HG03060 (cell line): Measurements from ENCODE around the gene SLC45A1.
"Not testable (repeated sequence)": the region's sequence is repeated elsewhere in the genome, so short reads cannot be mapped to it uniquely, and the experiment has no call there.

ENCODE experiments used
- ATAC-seq: cut with Tn5 transposase; IDR thresholded peaks from one replicate; pipeline ENCODE4 v1.9.1; 2021; ENCODE audit warnings: low read depth, moderate number of reproducible peaks; ENCODE audit not compliant: unreplicated experiment

SLC45A1 gene

DNA sequence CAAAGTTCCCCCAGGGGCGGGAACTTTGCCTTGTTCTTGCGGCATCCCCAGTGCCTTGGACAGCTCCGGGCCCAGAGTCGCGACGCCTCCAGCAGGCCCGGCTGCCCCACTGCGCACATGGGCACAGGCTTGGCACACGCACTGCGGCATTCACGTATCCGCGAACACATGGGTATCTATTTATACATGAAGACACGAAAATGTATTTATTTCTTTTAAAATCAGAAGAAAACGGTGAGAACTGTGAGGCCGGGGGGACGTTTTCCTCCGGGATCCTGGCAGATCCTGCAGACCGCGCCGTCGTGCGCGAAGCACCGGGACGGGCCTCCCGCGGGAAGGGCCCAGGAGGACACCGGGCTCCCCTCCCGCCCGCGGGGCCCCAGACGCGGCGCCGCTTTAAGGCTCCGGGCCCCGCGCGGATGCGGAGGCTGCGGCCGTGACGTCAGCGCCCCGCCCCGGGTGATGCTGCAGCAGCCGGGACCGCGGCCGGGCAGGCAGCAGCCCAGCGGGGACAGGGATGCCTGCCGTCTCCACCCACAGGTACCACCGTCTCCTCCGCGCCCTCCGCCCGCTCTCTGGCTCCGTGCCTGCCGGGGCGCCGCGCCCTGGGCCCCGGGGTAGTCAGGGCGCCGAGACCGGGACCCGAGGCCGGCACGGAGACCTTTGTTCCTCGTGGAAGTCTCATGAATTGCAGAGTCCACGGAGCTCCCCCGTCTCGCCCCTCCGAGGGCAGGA, at the start of gene SLC45A1:
SLC45A1 (plus strand) TSS at position 468 of the 735 bp plus-strand sequence. CDS start 6,216 bp downstream, outside the sequence.
- ATAC-seq = no peak

DNA sequence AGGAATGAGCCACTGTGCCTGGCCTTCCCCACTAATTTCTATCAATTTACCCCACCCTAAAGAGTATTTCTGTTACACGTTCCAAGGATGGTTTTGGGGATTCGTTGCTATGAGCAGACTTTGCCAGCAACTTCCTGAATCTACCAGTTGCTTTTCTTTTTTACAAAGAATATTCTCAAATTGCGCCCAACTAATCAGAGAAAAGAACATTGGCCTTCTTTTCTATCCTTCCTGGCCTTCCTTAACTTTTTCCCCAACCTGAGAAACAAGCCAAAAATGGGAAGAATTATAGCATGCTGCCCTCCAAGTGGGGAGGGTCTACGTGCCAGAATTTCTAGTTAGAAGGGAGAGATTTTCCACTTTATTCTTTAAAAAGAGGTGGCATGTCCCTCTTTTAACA, 44.9 kb upstream of the SLC45A1 start:
- ATAC-seq = no peak

DNA sequence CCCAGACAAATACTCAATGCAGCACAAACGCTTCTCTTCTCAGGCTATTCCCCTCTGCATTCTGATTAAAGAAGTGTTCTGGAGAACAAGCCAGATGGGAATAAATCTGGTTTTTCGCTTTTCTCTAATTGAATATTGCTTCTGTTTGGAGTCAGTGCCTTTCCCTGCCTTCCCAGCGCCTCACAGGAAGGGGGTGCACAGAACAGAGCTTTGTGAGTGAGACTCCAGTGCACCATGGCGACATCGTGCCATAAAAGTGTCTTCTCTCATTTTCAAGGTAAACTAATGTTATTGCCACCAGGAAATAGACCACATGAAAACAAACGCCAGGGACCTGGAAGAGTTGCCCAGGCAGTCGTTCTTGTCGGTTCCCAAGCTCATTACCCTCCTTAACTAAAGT, 43.6 kb upstream of the SLC45A1 start:
- no peak for ATAC-seq

DNA sequence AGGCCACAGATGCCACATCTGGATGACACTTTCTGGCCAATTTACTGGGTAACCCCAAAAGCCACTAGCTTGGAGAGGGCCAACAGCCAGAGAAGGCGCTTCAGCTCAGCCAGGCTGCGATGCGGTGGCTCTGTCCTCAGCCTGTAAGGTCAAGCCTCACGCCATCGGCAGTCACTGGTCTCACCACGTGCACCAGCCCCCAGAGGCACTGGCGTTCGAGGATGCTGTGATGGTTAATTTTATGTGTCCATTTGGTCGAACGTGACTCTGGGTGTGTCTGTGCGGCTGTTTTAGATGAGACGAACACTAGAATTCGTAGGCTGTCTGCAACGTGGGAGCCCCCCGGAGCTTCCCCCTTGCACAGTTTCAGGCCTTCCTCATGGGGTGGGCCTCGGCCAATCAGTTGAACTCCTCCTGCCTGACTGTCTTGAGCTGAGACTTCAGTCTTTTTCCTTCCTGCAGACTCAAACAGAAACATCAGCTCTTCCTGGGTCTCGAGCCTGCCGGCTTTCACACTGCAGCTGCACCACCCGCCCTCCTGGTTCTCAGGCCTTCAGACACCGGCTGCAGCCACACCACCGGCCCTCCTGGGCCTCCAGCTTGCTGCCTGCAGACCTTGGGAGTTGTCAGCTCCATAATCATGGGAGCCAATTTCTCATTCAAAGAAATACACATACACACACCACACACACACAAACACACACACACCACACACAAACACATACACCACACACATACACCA, 41.6 kb upstream of the SLC45A1 start:
- ATAC-seq = no peak

DNA sequence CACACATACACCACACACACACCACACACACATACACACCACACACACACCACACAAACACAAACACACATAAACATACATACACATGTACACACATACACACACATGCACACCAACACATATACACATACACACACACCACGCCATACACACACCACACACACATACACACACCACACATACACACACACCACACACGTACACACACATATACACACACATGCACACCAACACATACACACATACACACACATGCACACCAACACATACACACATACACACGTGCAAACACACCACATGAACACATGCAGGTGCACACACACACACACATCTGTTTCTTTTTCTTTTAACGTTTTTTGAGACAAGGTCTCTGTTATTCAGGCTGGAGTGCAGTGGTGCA, 41.0 kb upstream of the SLC45A1 start:
- no peak for ATAC-seq

DNA sequence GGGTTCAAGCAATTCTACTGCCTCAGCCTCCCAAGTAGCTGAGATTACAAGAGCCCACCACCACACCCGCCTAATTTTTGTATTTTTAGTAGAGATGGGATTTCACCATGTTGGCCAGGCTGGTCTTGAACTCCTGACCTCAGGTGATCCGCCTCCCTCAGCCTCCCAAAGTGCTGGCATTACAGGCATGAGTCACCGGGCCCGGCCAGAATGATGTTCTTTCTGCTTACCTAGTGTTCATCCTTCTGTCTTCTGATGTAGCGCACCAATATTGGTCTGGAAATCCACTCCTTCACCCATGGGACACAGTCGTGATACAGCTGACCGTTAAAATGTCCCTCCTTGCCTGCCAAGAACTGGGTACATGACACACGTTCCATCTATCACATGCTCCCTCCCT, 39.2 kb upstream of the SLC45A1 start:
- not testable (repeated sequence) for ATAC-seq

DNA sequence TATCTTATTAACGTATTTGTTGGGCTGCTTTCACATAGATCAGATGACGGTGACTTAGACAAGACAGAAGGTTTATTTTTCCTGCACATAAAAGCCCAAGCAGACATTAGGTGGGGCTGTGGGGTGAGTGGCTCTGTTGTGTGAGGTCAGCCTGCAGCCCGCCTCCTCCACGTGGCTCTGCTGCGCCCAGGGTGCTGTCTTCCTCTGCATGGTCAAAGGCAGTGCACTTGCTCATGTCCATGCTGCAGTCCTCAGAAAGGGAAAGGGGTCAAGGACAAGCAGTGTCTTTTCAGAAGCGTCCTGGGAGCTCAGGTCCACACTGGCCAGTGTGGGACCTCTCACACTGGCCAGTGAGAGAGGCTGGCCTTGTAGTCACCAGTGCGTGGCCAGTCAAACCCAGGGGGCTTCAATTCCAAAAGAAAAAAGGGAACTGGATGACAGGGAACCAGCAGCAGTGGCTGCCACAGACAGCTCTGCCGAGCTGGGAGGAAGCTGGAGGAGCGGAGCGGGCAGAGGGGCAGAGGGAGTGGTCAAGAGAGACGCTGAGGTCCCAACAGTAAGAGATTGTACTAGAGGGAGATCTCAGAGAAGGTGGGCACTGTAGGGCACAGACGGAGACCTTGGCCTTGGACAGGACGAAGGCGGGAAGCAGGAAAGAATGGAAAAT, 35.9 kb upstream of the SLC45A1 start:
- no peak for ATAC-seq

DNA sequence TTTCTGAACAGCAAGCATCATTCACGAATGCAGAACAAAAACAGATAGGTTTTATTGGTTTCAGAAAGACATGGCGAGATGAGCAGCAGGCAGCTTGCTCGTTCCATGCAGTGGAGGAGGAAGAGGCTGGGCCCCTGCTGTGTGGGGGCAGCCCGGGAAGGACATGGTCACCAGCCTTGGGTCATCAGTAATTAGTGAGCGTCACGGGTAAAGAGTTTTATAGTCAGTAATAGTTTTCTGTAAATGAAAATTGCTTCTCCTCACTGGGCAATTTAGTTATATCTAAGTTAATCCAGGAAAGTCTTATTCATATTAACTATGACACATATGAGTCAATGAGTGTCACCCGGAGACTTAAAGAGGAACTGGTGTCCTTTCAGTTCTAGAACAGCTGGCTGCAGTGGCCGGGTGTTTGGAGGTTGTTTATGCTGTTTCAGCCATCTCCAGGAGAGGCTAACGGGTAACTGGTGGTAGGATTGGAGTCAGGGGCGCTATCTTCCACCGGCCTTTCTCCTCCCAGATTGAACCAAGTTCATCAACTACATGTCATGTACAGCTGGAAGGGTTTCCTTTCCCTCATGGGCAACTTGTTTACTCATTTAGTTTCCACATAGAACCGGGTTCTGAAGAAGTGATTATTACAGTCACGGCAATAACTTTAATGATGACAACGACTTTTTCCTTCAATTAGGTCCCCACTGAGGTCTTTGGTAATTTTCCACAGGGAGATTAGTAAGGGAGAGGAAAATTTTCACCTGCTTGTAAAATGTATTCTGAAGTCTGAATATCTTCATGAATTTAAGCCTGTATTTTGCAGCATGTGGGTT, 34.6 kb upstream of the SLC45A1 start:
- peak; percentile 96 for ATAC-seq

DNA sequence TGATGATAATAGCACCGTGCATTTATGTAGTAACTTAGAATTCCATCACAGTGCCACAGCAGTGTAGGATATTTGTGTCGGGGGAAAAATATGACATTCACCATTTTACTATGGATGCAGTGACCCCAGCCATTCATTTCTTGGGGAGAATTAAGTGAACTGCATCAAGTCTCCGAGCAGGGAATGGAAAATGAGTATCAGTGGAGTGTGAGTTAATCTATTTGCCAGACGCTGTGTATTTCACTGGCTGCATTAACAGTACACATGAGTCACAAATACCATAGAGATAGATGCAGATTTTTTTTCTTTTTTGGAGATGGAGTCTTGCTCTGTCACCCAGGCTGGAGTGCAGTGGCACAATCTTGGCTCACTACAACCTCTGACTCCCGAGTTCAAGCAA, 33.8 kb upstream of the SLC45A1 start:
- no peak for ATAC-seq

DNA sequence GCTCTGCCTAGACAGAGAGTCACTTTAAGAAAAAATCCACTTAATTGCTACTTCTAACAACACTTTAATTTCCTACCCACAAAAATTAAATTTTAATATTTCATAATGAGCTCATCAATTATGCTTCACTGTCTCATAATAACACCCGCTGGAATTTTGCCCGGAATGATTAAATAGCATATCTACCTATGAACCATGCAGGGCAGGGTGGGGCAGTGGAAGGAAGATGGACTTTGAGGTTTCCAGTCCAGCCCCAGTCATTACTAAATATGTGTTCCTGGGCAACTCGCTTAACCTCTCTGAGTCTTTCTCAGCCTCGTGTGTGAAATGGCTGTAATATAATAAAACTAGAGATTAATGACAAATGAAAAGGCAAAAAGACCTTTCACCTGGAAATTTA, 32.8 kb upstream of the SLC45A1 start:
- no peak for ATAC-seq

DNA sequence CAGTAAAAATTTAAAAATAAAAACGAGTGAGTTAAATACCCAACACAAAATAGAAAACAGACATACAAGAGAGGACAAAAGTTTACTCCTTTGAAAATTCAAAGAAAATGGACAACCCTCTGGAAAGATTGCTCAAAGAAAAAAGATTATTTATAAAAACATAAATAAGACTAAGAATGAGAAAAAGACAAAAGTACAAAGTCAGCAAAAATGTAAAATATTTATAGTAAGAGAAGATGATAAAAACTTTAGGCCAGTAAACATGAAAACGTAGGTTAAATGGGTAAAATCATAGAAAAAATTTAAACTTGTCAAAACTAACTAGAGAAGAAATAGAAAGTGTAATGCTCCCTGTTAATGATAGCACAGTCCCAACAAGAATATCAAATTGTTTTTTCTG, 31.9 kb upstream of the SLC45A1 start:
- no peak for ATAC-seq

DNA sequence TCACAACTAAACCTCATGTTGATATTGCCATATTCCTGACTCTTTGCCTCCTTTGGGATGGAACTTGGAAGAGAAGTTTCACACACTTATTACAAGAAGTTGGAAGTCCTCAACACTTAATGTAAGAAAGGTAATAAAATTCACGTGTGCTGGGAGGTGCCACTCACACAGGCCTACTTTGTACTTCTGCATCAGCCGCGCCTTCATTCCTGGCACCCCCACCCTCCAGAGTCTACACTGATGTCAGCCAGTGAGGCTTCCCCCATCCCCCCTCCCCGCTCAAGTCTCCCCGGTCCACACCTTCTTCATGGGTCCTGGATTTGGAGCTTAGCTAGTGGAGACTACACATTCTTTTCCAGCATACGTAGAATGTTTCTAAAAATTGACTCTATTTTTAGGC, 24.8 kb upstream of the SLC45A1 start:
- ATAC-seq = no peak

DNA sequence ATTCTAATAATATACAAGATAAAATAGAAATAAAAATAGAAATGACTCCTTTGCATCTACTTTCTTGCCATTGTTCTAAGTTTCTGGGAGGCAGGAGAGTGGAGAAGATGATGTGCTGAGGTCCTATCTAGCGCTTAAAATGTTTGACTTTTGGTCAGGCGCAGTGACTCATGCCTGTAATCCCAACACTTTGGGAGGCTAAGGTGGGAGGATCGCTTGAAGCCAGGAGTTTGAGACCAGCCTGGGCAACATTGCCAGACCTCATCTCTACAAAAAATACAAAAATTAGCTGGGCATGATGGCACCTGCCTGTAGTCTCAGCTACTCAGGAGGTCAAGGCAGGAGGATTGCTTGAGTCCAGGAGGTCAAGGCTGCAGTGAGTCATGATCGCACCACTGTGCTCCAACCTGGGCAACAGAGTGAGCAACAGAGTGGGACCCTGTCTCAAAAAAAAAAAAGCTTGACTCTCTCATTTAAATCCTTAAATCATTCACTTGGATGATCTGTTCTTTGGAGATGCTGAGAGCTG, 24.2 kb upstream of the SLC45A1 start:
- ATAC-seq = no peak

DNA sequence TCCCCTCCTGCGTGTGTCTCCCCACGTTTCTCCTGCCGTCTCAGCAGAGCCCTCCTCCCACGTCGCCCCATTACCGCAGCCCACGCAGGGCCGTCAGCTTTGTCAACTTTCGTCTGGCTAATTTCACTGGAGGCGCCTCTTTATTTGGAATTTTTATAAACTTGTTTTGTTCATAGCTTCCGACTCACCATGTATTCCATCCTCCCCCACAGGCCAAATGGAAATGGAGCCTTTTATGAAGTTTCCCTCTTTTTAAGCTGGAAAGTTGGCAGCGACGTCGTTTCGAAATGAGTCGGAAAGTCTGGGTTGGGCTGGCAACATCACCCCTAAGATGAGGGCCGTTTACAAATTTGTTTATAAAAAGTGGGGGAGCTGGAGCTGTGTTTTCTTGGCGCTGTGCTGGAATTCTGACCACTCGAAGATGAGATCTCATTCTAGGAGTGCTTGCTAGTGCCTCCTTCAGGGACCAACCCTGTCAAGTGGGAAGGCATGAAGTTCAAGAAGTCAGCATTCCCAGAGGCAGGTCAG, 23.7 kb upstream of the SLC45A1 start:
- no peak for ATAC-seq

DNA sequence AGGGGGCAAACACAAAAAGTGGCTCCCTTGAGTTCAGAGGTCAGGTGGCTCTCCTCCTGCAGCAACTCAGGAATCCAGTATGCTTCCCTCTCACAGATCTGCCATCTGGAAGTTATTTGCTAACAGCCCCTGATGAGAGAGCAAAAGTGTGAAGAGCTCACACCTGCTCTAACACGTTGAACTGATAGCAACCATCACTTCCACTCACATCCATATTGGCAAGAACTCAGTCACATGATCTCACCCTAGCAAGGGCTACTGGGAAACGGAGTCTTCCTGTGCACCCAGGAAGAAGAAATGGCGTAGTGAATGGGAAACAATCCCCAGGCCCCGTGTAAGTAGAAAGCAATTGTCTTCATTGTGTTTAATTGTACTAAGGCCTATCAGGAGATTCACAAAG, 20.7 kb upstream of the SLC45A1 start:
- ATAC-seq = no peak

DNA sequence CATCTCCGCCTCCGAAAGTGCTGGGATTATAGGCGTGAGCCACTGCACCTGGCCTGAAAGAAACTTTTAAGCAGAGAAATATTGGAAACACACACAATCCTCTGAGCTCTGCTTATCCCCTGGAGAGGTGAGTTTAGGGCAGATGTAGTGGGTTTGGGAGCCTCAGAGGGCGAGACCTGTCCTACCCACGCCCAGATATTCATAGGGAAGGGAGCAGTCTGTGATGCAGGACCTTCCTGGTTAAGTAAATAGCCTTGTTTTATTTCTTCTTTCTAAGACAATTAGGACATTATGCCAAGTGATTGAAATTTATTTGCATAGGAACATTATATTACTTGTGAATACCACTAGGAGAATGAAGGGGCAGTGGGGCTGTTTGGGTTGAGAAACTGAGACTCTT, 18.0 kb upstream of the SLC45A1 start:
- ATAC-seq = no peak

DNA sequence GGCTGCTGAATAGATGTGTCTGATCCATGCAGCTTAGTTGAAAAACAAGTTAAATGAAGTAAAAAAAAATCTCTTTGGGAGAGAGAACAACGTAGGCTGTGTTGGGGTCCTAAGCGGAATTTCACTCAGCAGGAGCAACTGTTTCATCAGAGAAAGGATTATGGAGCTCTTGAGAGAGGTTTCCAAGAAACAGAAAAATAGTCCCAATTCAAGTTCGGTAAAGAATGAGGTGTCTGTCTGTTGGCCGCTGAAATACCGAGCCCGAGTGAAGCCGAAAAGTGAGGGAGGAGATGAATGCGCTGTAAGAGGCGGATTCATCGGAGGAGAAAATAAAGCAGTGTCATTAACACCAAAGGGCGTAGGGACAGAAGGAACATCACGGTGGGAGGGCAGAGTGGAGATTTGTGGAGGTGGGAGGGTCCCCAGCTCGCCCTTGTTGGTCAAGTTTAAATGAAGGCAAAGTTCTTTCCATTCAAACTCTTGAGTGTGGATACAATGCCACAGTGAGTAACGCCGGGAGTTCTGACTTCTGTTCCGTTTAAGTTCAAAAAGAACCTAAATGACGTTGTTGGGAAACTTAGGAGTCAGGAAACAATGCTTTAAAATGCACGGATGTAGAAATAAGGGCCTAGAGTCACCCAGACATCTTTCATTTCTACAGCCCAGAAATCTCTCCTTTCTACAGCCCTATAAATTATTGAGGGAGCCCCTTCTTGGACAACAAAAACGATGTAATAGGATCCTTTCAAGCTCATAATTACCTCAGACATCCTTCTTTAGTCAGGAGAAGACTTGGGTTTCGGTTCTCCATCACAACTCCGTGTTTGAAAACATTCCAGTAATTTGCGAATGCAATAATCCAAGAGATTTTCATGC, 15.6 kb upstream of the SLC45A1 start:
- ATAC-seq = no peak

DNA sequence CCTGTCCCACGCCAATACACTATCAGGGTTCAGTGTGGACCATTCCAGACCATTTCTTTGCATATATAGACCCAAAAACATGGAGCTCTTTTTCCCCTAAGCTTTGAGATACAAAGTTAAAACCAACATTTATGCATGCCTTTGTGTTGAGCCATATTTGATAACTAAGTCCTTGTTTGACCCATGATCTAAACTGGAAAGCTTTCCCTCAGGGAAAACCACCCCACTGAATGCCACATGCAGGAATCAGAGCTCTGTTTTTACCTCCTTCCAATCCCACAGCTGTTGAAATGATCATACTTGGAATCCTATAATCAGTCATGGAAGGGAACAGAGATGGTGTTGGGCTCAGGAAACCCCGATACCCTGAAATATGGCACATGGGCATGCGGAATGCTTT, 14.8 kb upstream of the SLC45A1 start:
- no peak for ATAC-seq

DNA sequence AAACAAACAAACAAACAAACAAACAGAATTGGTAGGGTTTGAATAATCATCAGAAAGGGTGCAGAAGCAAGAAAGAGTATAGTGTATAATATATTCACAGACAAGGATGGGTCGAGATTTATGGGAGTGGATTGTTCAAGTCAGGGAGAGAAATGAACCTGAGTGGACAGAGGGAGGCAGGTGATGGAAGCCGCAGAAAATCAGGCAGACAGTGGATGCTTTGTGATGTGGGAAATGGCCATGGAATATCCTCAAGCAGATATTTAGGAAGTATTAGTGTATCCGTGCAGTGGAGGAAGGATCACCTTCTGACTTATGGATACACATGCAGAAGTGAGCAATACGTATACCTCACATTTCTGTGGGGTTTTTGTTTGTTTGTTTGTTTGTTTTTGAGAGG, 14.0 kb upstream of the SLC45A1 start:
- no peak for ATAC-seq
